DOHH2 (cell line): Measurements from ENCODE around the gene USHBP1.

Source experiments
- CTCF ChIP-seq: fragments of 200-600 bp; sonication (generic); IDR thresholded peaks from one replicate; pipeline ENCODE4 v1.5.1; 2014; ENCODE audit warnings: antibody characterized with exemption, mild to moderate bottlenecking, low read depth, low read length; ENCODE audit not compliant: poor library complexity, severe bottlenecking
- EZH2phosphoT487 ChIP-seq: fragments of 200-600 bp; sonication (generic); IDR thresholded peaks from 2 replicates; pipeline ENCODE4 v1.6.1; 2017; ENCODE audit warnings: borderline replicate concordance, mild to moderate bottlenecking, antibody characterized with exemption, low read length, moderate library complexity, mixed read lengths

GRCh38 chr19:17216058-17216670 is 48.4 kb downstream of the USHBP1 start:
- TF ChIP-seq CTCF (no peak), EZH2phosphoT487 (no peak)
